ENCODE data around the gene GLRA2. TPM values are rescaled to one million over a fixed set of nuclear protein-coding genes. Genes with fewer than 3 reads are reported as not detected.

The GLRA2 gene
- total and polyA plus RNA-seq, 8 donors = 0.05 TPM; not detected in 7

GRCh38 chrX:14690553-14690952 lies 161.2 kb downstream of the GLRA2 start:
- intact Hi-C loops (cut with DNase I) = no loop called here
- ATAC-seq (no peak), FAIRE-seq (no peak), DNase-seq (no peak)
- H3K9me3 ChIP-seq = no peaks in the 10 kb centered on the region
- H3K36me3 ChIP-seq = no peaks in the 10 kb centered on the region
- H3K4me1 ChIP-seq = no peaks in the 10 kb centered on the region
- H3K27me3 ChIP-seq = peaks cover 0 to 9% (median 1%) of the 10 kb centered on the region in 4 donors
- no peak for TF ChIP-seq CTCF (IDR thresholded peaks at IDR 0.05)
- WGBS, 2 donors = 45 to 60% methylated on average over 8 of the region's 8 CpGs
- no peak overlapping the region for H3K27ac ChIP-seq
- H3K4me3 ChIP-seq = no peak overlapping the region

GRCh38 chrX:14694611-14695010 lies 165.3 kb downstream of the GLRA2 start:
- DNase-seq (no peak), ATAC-seq (no peak), FAIRE-seq (no peak)
- Histone ChIP-seq H3K36me3 (no peaks in the 10 kb centered on the region), H3K27me3 (peaks cover 0 to 4% (median 1%) of the 10 kb centered on the region in 4 donors), H3K4me1 (no peaks in the 10 kb centered on the region), H3K27ac (no peak overlapping the region), H3K4me3 (no peak overlapping the region), H3K9me3 (no peaks in the 10 kb centered on the region)
- WGBS, 2 donors = 52 to 70% methylated on average over 2 of the region's 2 CpGs
- TF ChIP-seq CTCF (IDR thresholded peaks at IDR 0.05) = no peak
- intact Hi-C loops (cut with DNase I) = no loop called here

- TF ChIP-seq CTCF (IDR thresholded peaks at IDR 0.05) = peak in 3 of 4 donors; percentile 11 to 46 (median 33)
Observed at GRCh38 chrX:14697451-14697850, 168.1 kb downstream of the GLRA2 start.

GRCh38 chrX:14698790-14699189 lies 169.5 kb downstream of the GLRA2 start:
- H3K36me3 ChIP-seq = no peaks in the 10 kb centered on the region
- no peaks in the 10 kb centered on the region for H3K27me3 ChIP-seq
- FAIRE-seq (peak; percentile 29), DNase-seq (no peak), ATAC-seq (no peak)
- H3K9me3 ChIP-seq = no peaks in the 10 kb centered on the region
- WGBS, 2 donors = 43 to 55% methylated on average over 3 of the region's 3 CpGs
- H3K4me3 ChIP-seq = no peak overlapping the region
- H3K4me1 ChIP-seq = no peaks in the 10 kb centered on the region
- intact Hi-C loops (cut with DNase I) = no loop called here
- no peak for TF ChIP-seq CTCF (IDR thresholded peaks at IDR 0.05)
- H3K27ac ChIP-seq = no peak overlapping the region

More at GRCh38 chrX:14697451-14697850, 168.1 kb downstream of the GLRA2 start:
- DNase-seq (peak in 3 of 6 donors; percentile 1 to 43 (median 20)), ATAC-seq (peak in 2 of 4 donors; percentile 50 to 64), FAIRE-seq (no peak)
- no peaks in the 10 kb centered on the region for H3K9me3 ChIP-seq
- no peaks in the 10 kb centered on the region for H3K36me3 ChIP-seq
- H3K4me1 ChIP-seq = no peaks in the 10 kb centered on the region
- peaks cover 0 to 3% (median under 1%) of the 10 kb centered on the region in 4 donors for H3K27me3 ChIP-seq
- WGBS, 2 donors = 61 to 76% methylated on average over 3 of the region's 3 CpGs
- H3K4me3 ChIP-seq = no peak overlapping the region
- intact Hi-C loops (cut with DNase I) = no loop called here
- no peak overlapping the region for H3K27ac ChIP-seq

- no peak for TF ChIP-seq CTCF (IDR thresholded peaks at IDR 0.05)
- Histone ChIP-seq H3K36me3 (no peaks in the 10 kb centered on the region), H3K4me1 (no peaks in the 10 kb centered on the region), H3K4me3 (no peak overlapping the region), H3K9me3 (no peaks in the 10 kb centered on the region), H3K27me3 (peaks cover 0 to 2% (median 0%) of the 10 kb centered on the region in 4 donors), H3K27ac (no peak overlapping the region)
- intact Hi-C loops (cut with DNase I) = no loop called here
- ATAC-seq = no peak
- DNase-seq = no peak
- WGBS, 2 donors = 70 to 73% methylated on average over 5 of the region's 5 CpGs
- no peak for FAIRE-seq
Observed at GRCh38 chrX:14700982-14701381, 171.6 kb downstream of the GLRA2 start.
